GM21515 (cell line): ENCODE measurements around the gene SZT2.
"Not testable (repeated sequence)": the region's sequence is repeated elsewhere in the genome, so short reads cannot be mapped to it uniquely, and the experiment has no call there.

Experiments
- ATAC-seq: cut with Tn5 transposase; IDR thresholded peaks from one replicate; pipeline ENCODE4 v1.9.1; 2021; ENCODE audit not compliant: unreplicated experiment

The SZT2 gene

GRCh38 chr1:43481491-43481890 lies 91.8 kb downstream of the SZT2 start:
- no peak for ATAC-seq

- ATAC-seq = no peak
Observed at GRCh38 chr1:43482215-43482614, 92.5 kb downstream of the SZT2 start.

GRCh38 chr1:43484367-43484766 lies 94.7 kb downstream of the SZT2 start:
- no peak for ATAC-seq

GRCh38 chr1:43488165-43488564 lies 98.5 kb downstream of the SZT2 start:
- no peak for ATAC-seq

GRCh38 chr1:43491061-43491460 lies 101.4 kb downstream of the SZT2 start:
- ATAC-seq = no peak

- no peak for ATAC-seq
Observed at GRCh38 chr1:43492826-43493225, 103.1 kb downstream of the SZT2 start.

GRCh38 chr1:43493661-43494450 lies 104.2 kb downstream of the SZT2 start:
- no peak for ATAC-seq

GRCh38 chr1:43495204-43495603 lies 105.5 kb downstream of the SZT2 start:
- ATAC-seq = no peak

- no peak for ATAC-seq
Observed at GRCh38 chr1:43499898-43500297, 110.2 kb downstream of the SZT2 start.

GRCh38 chr1:43501806-43502205 lies 112.1 kb downstream of the SZT2 start:
- ATAC-seq = not testable (repeated sequence)

GRCh38 chr1:43503534-43503933 lies 113.8 kb downstream of the SZT2 start:
- no peak for ATAC-seq
